ENCODE measurements around the gene APOL3. TPM values are rescaled to one million over a fixed set of nuclear protein-coding genes. Genes with fewer than 3 reads are reported as not detected.

Gene APOL3
- polyA plus RNA-seq, 1 donor from 2014 or later: not detected

GRCh38 chr22:36104988-36105387 lies 55.6 kb downstream of the APOL3 start (continued):
- TF ChIP-seq SMC3 (conservative IDR thresholded peaks at IDR 0.05; ENCODE audit: poor library complexity): no peak

DNA sequence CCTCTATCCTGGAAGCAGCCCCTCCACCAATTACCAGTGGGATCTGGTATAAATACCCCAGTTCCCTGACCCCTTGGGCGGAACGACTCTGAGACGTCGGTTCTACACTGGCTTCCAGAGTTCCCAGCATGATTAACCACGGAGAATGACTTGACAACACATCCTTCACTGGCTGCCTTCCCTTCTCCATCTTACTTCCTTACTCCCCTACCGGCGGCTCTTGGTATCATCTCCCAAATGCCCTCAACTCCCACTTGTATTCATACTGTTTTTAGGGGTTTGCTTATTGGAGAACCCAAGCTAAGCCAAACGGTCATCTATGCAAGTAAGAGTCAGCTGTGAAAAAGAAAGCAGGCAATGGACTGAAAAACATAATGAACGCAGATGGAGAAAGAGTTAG lies 56.1 kb downstream of the APOL3 start:
- H3K4me2 ChIP-seq (ENCODE audit: low read length): no peak overlapping the region
- H3K79me2 ChIP-seq (replicated peaks; ENCODE audit: insufficient read depth, low read length): no peaks in the 10 kb centered on the region
- no peak overlapping the region for H2AFZ ChIP-seq (ENCODE audit: low read depth, low read length)
- no peaks in the 10 kb centered on the region for H3K27me3 ChIP-seq (ENCODE audit: insufficient read depth, low read depth, low read length)
- H3K36me3 ChIP-seq (ENCODE audit: insufficient read depth, low read length): no peaks in the 10 kb centered on the region
- H4K20me1 ChIP-seq (ENCODE audit: insufficient read depth): no peaks in the 10 kb centered on the region
- H3K9ac ChIP-seq (ENCODE audit: low read length): no peak overlapping the region
- no peak overlapping the region for H3K27ac ChIP-seq (ENCODE audit: low read length)
- no peak for TF ChIP-seq POLR2AphosphoS5 (IDR thresholded peaks at IDR 0.05)
- no peak for TF ChIP-seq CTCF (IDR thresholded peaks at IDR 0.05; ENCODE audit: poor library complexity, severe bottlenecking)
- TF ChIP-seq, protein P1, sequence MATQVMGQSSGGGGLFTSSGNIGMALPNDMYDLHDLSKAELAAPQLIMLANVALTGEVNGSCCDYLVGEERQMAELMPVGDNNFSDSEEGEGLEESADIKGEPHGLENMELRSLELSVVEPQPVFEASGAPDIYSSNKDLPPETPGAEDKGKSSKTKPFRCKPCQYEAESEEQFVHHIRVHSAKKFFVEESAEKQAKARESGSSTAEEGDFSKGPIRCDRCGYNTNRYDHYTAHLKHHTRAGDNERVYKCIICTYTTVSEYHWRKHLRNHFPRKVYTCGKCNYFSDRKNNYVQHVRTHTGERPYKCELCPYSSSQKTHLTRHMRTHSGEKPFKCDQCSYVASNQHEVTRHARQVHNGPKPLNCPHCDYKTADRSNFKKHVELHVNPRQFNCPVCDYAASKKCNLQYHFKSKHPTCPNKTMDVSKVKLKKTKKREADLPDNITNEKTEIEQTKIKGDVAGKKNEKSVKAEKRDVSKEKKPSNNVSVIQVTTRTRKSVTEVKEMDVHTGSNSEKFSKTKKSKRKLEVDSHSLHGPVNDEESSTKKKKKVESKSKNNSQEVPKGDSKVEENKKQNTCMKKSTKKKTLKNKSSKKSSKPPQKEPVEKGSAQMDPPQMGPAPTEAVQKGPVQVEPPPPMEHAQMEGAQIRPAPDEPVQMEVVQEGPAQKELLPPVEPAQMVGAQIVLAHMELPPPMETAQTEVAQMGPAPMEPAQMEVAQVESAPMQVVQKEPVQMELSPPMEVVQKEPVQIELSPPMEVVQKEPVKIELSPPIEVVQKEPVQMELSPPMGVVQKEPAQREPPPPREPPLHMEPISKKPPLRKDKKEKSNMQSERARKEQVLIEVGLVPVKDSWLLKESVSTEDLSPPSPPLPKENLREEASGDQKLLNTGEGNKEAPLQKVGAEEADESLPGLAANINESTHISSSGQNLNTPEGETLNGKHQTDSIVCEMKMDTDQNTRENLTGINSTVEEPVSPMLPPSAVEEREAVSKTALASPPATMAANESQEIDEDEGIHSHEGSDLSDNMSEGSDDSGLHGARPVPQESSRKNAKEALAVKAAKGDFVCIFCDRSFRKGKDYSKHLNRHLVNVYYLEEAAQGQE (IDR thresholded peaks at IDR 0.05; ENCODE audit: borderline replicate concordance): no peak
- no peak for TF ChIP-seq EP300 (conservative IDR thresholded peaks at IDR 0.05; ENCODE audit: poor library complexity, severe bottlenecking)
- TF ChIP-seq SMC3 (conservative IDR thresholded peaks at IDR 0.05; ENCODE audit: poor library complexity): no peak
- TF ChIP-seq EZH2 (IDR thresholded peaks at IDR 0.05; ENCODE audit: borderline replicate concordance, insufficient read depth, low read length, poor library complexity, severe bottlenecking): no peak
- no peak for TF ChIP-seq TAF1 (IDR thresholded peaks at IDR 0.05; ENCODE audit: low read depth)
- TF ChIP-seq MXI1 (conservative IDR thresholded peaks at IDR 0.05; ENCODE audit: poor library complexity, severe bottlenecking): no peak
- TF ChIP-seq RAD21 (conservative IDR thresholded peaks at IDR 0.05): no peak
- H3F3A ChIP-seq (ENCODE audit: insufficient read depth, low read length, poor library complexity, severe bottlenecking): no peaks in the 10 kb centered on the region
- H3K4me3 ChIP-seq (ENCODE audit: low read length): no peak overlapping the region
- no peaks in the 10 kb centered on the region for H3K9me3 ChIP-seq (ENCODE audit: low read length)
- no peaks in the 10 kb centered on the region for H3K9me2 ChIP-seq (ENCODE audit: insufficient read depth, low read length)

- H4K20me1 ChIP-seq (ENCODE audit: insufficient read depth): no peaks in the 10 kb centered on the region
- TF ChIP-seq POLR2AphosphoS5 (IDR thresholded peaks at IDR 0.05) (no peak), SMC3 (conservative IDR thresholded peaks at IDR 0.05; ENCODE audit: poor library complexity) (no peak), RAD21 (conservative IDR thresholded peaks at IDR 0.05) (no peak), EP300 (conservative IDR thresholded peaks at IDR 0.05; ENCODE audit: poor library complexity, severe bottlenecking) (no peak), EZH2 (IDR thresholded peaks at IDR 0.05; ENCODE audit: borderline replicate concordance, insufficient read depth, low read length, poor library complexity, severe bottlenecking) (no peak), TAF1 (IDR thresholded peaks at IDR 0.05; ENCODE audit: low read depth) (no peak), MXI1 (conservative IDR thresholded peaks at IDR 0.05; ENCODE audit: poor library complexity, severe bottlenecking) (no peak)
- TF ChIP-seq, protein P1 (IDR thresholded peaks at IDR 0.05; ENCODE audit: borderline replicate concordance): no peak
- no peaks in the 10 kb centered on the region for H3K9me2 ChIP-seq (ENCODE audit: insufficient read depth, low read length)
- no peaks in the 10 kb centered on the region for H3K36me3 ChIP-seq (ENCODE audit: insufficient read depth, low read length)
- no peaks in the 10 kb centered on the region for H3F3A ChIP-seq (ENCODE audit: insufficient read depth, low read length, poor library complexity, severe bottlenecking)
- H3K9ac ChIP-seq (ENCODE audit: low read length): no peak overlapping the region
- no peak overlapping the region for H3K27ac ChIP-seq (ENCODE audit: low read length)
- no peak overlapping the region for H3K4me3 ChIP-seq (ENCODE audit: low read length)
- H3K79me2 ChIP-seq (replicated peaks; ENCODE audit: insufficient read depth, low read length): no peaks in the 10 kb centered on the region
- H3K9me3 ChIP-seq (ENCODE audit: low read length): no peaks in the 10 kb centered on the region
- no peaks in the 10 kb centered on the region for H3K27me3 ChIP-seq (ENCODE audit: insufficient read depth, low read depth, low read length)
- H3K4me2 ChIP-seq (ENCODE audit: low read length): no peak overlapping the region
- no peak overlapping the region for H2AFZ ChIP-seq (ENCODE audit: low read depth, low read length)
These were observed 56.7 kb downstream of the APOL3 start for GRCh38 chr22:36103891-36104290.
